K562 (cell line): ENCODE results near the gene HLA-DOA. TPM values are rescaled to one million over a fixed set of nuclear protein-coding genes. Genes with fewer than 3 reads are reported as not detected.

ENCODE experiments used
- ESRRA ChIP-seq: fragments of 450-650 bp; IDR thresholded peaks from 2 replicates; pipeline ENCODE4 v1.6.1; 2014; ENCODE audit warnings: low read depth, mild to moderate bottlenecking, moderate library complexity, borderline replicate concordance
- EZH2 ChIP-seq: IDR thresholded peaks from 2 replicates; pipeline ENCODE4 v1.6.1; 2012; ENCODE audit warnings: low read depth, mild to moderate bottlenecking, inconsistent platforms, low read length, borderline replicate concordance
- HMGN3 ChIP-seq: IDR thresholded peaks from 2 replicates; pipeline ENCODE4 v1.6.1; 2011; ENCODE audit warnings: borderline replicate concordance, low read depth, mild to moderate bottlenecking, mixed read lengths, low read length; ENCODE audit not compliant: insufficient read length; ENCODE audit errors: extremely low read depth
- NBN ChIP-seq: fragments of 450-650 bp; IDR thresholded peaks from 2 replicates; pipeline ENCODE4 v1.6.1; 2016; ENCODE audit warnings: low read depth, mild to moderate bottlenecking
- NEUROD1 ChIP-seq: fragments of 150-350 bp; IDR thresholded peaks from 2 replicates; pipeline ENCODE4 v1.6.1; 2014; ENCODE audit warnings: borderline replicate concordance, low read length, low read depth; ENCODE audit not compliant: partially characterized antibody
- NRF1 ChIP-seq, 2 experiments: fragments of 450-650 bp; IDR thresholded peaks in 1 of 2; conservative IDR thresholded peaks in 1 of 2; 2 replicates each; pipeline ENCODE4 v1.6.1; 2014; ENCODE audit warnings: mild to moderate bottlenecking in 2 of 2
- PPARD ChIP-seq: fragments of 250-450 bp; sonication (Bioruptor Pico); IDR thresholded peaks from 2 replicates; pipeline ENCODE4 v1.8.0; 2022; ENCODE audit warnings: inconsistent platforms, mild to moderate bottlenecking, moderate library complexity
- RBBP5 ChIP-seq: fragments of 200-600 bp; sonication (generic); IDR thresholded peaks from 2 replicates; pipeline ENCODE4 v1.6.1; 2012; ENCODE audit warnings: borderline replicate concordance, mild to moderate bottlenecking, low read length, control low read depth, inconsistent platforms; ENCODE audit not compliant: insufficient read depth, poor library complexity, severe bottlenecking
- RBM22 ChIP-seq: fragments of 200-400 bp; formaldehyde crosslinking; IDR thresholded peaks from 2 replicates; pipeline ENCODE4 v1.6.1; 2018; ENCODE audit warnings: low read length, low read depth; ENCODE audit not compliant: poor library complexity, severe bottlenecking
- RBM34 ChIP-seq: fragments of 200-400 bp; formaldehyde crosslinking; IDR thresholded peaks from 2 replicates; pipeline ENCODE4 v1.6.1; 2018; ENCODE audit warnings: low read length, borderline replicate concordance; ENCODE audit not compliant: insufficient read depth
- SETDB1 ChIP-seq: IDR thresholded peaks from one replicate; pipeline ENCODE4 v1.6.1; 2012; ENCODE audit warnings: low read length, control low read depth, inconsistent platforms
- ZNF133 ChIP-seq: fragments of 250-450 bp; sonication (Bioruptor Pico); IDR thresholded peaks from 2 replicates; pipeline ENCODE4 v1.4.0; 2020; ENCODE audit warnings: mild to moderate bottlenecking
- ZNF23 ChIP-seq: fragments of 250-450 bp; sonication (Bioruptor Pico); IDR thresholded peaks from 2 replicates; pipeline ENCODE4 v1.4.0; 2020; ENCODE audit warnings: mild to moderate bottlenecking
- ZNF316 ChIP-seq: fragments of 450-650 bp; IDR thresholded peaks from 2 replicates; pipeline ENCODE4 v1.6.1; 2016
- ZNF644 ChIP-seq: fragments of 200-800 bp; sonication (Bioruptor generic); IDR thresholded peaks from 2 replicates; pipeline ENCODE4 v1.6.1; 2016; ENCODE audit warnings: low read depth, missing genetic modification characterization, missing compliant biosample characterization
- polyA plus RNA-seq, 8 experiments: library from polyadenylated mRNA; depleted of rRNA in 4 of 8; stranded (reverse) in 5 of 8; unstranded in 3 of 8; fragments of >200 nt; fragmentation: Nextera tagmentation in 2 of 8; fragmentation: Illumina TruSeq in 1 of 8; extraction: Ambion mirVana in 2 of 8; extraction: Trizol in 1 of 8; gene quantifications; 2 replicates each; pipeline versions ENCODE4 v1.2.1 to v1.2.3, GENCODE V29; 2011 to 2014; ENCODE audit warnings: inconsistent platforms in 1 of 8, missing spikeins in 1 of 8
- total RNA-seq, 7 experiments: library from RNA; depleted of rRNA in 6 of 7; stranded (reverse); fragments of >200 nt in 6 of 7; fragmentation: Illumina TruSeq in 2 of 7; extraction: Trizol in 2 of 7; gene quantifications; 2 replicates each; pipeline versions ENCODE4 v1.2.1 to v1.2.3, GENCODE V29; 2011 to 2021; ENCODE audit warnings: low replicate concordance in 1 of 7
- TF ChIP-seq, protein P1 (sequence below): fragments of 250-450 bp; sonication (Bioruptor Pico); IDR thresholded peaks from 2 replicates; pipeline ENCODE4 v1.8.0; 2021; ENCODE audit warnings: moderate library complexity, mild to moderate bottlenecking, inconsistent platforms

Gene HLA-DOA
- total and polyA plus RNA-seq, 9 of the 15 experiments (the other 6 are each of a cell fraction or from before 2014, with no cell fraction given) = 0.07 TPM; not detected in 8

DNA sequence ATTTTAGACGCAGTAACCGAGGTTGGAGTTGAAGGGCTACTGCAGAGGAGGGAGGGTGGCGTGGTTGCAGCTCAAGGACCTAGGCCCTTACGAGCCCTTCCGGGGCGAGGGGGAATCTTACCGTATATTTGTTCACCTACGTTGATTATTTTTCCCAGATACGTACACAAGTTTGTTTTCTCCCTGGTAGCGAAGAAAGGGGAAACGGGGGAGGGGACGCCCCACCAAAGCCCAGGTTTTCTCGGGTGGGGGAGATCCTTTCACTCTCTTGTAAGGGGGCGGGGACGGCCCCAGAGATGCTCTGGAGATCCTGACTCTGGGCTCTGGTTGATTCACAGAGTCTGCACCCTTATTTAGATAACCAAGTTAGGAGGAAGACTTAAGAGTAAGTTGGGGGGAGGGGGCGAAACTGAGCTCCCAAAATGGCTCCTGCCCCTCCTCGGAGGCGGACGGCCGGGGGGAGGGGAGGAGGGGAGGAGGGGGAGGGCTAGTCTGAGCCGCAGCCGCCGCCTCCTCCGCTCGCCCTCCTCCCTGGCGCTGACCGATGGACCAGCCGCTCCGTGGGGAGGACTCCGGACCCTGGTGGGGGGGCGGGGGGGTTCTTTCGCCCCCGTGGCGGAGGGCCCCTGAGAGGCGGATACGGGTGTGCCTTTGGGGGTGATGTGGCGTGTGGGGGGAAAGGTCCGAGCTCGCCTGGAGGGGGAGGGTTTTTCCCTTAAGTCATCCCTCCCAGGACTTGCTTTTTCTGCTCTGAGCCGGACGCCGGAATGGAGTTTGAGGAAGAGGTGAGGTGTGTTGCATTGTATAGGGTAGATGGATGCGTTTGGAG is 38.8 kb downstream of the HLA-DOA start (continued):
- TF ChIP-seq NEUROD1 (no peak), RBM22 (peak; percentile 57), ZNF23 (CRISPR knock-in tag) (no peak), EZH2 (no peak), ZNF316 (no peak), ZNF133 (CRISPR knock-in tag) (no peak), PPARD (no peak), HMGN3 (peak; percentile 38), ZNF644 (tag) (no peak), NBN (no peak), NRF1 (conservative IDR thresholded peaks at IDR 0.05 in 1 of 2, IDR thresholded peaks at IDR 0.05 in 1 of 2) (no peak), ESRRA (no peak), RBM34 (no peak), SETDB1 (no peak), RBBP5 (peak; percentile 10)
- TF ChIP-seq, protein P1, sequence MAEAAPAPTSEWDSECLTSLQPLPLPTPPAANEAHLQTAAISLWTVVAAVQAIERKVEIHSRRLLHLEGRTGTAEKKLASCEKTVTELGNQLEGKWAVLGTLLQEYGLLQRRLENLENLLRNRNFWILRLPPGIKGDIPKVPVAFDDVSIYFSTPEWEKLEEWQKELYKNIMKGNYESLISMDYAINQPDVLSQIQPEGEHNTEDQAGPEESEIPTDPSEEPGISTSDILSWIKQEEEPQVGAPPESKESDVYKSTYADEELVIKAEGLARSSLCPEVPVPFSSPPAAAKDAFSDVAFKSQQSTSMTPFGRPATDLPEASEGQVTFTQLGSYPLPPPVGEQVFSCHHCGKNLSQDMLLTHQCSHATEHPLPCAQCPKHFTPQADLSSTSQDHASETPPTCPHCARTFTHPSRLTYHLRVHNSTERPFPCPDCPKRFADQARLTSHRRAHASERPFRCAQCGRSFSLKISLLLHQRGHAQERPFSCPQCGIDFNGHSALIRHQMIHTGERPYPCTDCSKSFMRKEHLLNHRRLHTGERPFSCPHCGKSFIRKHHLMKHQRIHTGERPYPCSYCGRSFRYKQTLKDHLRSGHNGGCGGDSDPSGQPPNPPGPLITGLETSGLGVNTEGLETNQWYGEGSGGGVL = no peak
